AG04450 (cell line): ENCODE data around the gene SERTAD1. TPM values are rescaled to one million over a fixed set of nuclear protein-coding genes. Genes with fewer than 3 reads are reported as not detected.
"Not testable (repeated sequence)": the region's sequence is repeated elsewhere in the genome, so short reads cannot be mapped to it uniquely, and the experiment has no call there.

Source experiments
- CTCF ChIA-PET: fragments of 300-600, 350-600 bp; formaldehyde crosslinking; extraction: SDS; loops from one replicate; lab custom pipeline; 2022; ENCODE audit warnings: antibody characterized with exemption, inconsistent platforms; lab: Charles Lee
- POLR2A ChIA-PET: fragments of 350-600 bp; formaldehyde crosslinking; extraction: SDS; loops from one replicate; lab custom pipeline; 2021; ENCODE audit warnings: antibody characterized with exemption, inconsistent platforms; lab: Yijun Ruan, JAX
- DNase-seq: peaks from one replicate; pipeline ENCODE4 v3.0.0-alpha.2; 2011; ENCODE audit warnings: low read depth, low spot score
- H3K27ac ChIP-seq: one replicate; pipeline ENCODE4 v1.5.1; 2012; ENCODE audit warnings: low read depth, low read length, control low read depth
- H3K27me3 ChIP-seq: one replicate; pipeline ENCODE4 v1.6.0; 2012; ENCODE audit warnings: low read length; ENCODE audit not compliant: control insufficient read depth, insufficient read depth
- H3K4me3 ChIP-seq: 2 replicates; pipeline ENCODE4 v1.5.1; 2011; ENCODE audit warnings: mild to moderate bottlenecking, low read depth, low read length, control low read depth
- H3K9me3 ChIP-seq: 2 replicates; pipeline ENCODE4 v1.5.1; 2012; ENCODE audit warnings: low read length; ENCODE audit not compliant: control insufficient read depth, insufficient read depth
- polyA plus RNA-seq: library from polyadenylated mRNA; depleted of rRNA; stranded (reverse); fragments of >200 nt; gene quantifications from 2 replicates; pipeline ENCODE4 v1.2.3, GENCODE V29; 2011
- TF ChIP-seq, protein P1 (sequence below): IDR thresholded peaks from 2 replicates; pipeline ENCODE4 v1.5.1; 2011; ENCODE audit warnings: low read depth, low read length, control low read depth, inconsistent platforms

SERTAD1 gene
- polyA plus RNA-seq, 1 experiment = 11.9 TPM

DNA sequence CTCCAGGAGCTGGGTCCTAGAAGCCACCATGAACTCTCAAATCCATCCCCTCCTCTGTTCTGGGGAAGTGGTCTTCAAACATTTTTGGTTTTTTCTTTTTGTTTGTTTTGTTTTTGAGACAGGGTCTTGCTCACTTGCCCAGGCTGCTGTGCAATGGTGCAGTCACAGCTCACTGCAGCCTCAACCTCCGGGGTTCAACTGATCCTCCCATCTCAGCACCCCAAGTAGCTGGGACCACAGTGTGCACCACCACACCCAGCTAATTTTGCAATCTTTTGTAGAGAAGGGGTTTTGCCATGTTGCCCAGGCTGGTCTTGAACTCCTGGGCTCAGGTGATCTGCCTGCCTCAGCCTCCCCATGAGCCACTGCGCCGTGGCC is 32.8 kb upstream of the SERTAD1 start:
- CTCF ChIA-PET = no interaction called here
- no peak overlapping the region for H3K27ac ChIP-seq
- POLR2A ChIA-PET = no interaction called here
- no peaks in the 10 kb centered on the region for H3K9me3 ChIP-seq
- no peak for DNase-seq
- no peaks in the 10 kb centered on the region for H3K27me3 ChIP-seq
- no peak overlapping the region for H3K4me3 ChIP-seq
- TF ChIP-seq, protein P1, sequence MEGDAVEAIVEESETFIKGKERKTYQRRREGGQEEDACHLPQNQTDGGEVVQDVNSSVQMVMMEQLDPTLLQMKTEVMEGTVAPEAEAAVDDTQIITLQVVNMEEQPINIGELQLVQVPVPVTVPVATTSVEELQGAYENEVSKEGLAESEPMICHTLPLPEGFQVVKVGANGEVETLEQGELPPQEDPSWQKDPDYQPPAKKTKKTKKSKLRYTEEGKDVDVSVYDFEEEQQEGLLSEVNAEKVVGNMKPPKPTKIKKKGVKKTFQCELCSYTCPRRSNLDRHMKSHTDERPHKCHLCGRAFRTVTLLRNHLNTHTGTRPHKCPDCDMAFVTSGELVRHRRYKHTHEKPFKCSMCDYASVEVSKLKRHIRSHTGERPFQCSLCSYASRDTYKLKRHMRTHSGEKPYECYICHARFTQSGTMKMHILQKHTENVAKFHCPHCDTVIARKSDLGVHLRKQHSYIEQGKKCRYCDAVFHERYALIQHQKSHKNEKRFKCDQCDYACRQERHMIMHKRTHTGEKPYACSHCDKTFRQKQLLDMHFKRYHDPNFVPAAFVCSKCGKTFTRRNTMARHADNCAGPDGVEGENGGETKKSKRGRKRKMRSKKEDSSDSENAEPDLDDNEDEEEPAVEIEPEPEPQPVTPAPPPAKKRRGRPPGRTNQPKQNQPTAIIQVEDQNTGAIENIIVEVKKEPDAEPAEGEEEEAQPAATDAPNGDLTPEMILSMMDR = no peak

DNA sequence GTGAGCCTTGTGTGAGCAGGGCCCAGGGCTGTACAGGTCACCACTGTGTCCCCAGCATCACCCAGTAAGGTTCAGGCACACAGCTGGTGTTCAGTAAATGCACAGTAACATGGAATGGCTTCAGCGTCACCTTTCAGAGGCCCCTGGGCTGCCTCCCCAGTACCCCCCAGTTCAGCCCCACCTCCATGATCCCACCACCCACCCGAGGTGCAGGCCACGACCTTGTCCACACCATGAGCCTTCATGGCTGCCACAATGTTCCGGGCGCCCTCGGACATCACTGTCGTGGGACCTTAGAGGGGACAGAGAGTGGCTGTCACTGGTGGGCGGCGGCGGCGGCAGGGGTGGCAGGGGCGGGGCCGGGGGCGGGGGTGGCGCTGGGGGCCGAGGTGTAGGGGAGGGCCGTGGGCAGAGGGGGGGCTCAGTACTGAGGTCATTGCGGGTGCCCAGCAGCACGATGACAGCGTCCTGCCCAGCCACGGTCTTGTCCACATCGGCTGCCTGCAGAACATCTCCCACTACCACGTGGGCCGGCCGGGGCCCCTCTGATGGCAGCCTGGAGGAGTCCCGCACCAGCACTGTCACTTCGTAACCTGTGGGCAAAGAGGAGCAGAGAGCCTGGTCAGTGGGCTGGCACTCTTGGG is 32.3 kb upstream of the SERTAD1 start:
- ChIA-PET POLR2A (interaction anchor here (0.8 kb wide), 1 partner anchor 462 kb away, joined by 3 read pairs; no protein-coding TSS in a partner anchor), CTCF (no interaction called here)
- TF ChIP-seq, protein P1 = no peak
- Histone ChIP-seq H3K9me3 (no peaks in the 10 kb centered on the region), H3K4me3 (no peak overlapping the region), H3K27ac (no peak overlapping the region), H3K27me3 (no peaks in the 10 kb centered on the region)
- DNase-seq = no peak

DNA sequence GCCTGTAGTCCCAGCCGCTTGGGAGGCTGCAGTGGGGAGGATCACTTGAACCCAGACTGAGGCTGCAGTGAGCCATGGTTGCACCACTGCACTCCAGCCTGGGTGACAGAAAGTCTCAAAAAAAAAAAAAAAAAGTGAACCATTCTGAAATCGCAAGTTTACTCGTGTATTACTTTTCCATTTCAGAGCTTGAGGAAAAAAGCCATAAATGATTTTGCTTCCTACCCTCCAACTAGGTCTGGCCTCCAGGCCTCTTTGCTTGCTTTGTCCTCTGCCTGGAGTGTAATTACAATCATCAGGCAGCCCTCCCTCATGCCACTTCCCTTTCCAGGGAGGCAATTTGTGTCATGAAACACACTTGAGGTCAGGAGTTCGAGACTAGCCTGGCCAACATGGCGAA is 31.3 kb upstream of the SERTAD1 start:
- no peak overlapping the region for H3K27ac ChIP-seq
- ChIA-PET CTCF (interaction anchor here (6.3 kb wide), 1 partner anchor 8 kb away, joined by 49 read pairs; the partner anchor contains the start of gene BLVRB), POLR2A (interaction anchor here (0.6 to 0.8 kb wide), 2 partner anchors 461 to 806 kb away, joined by 3 to 6 read pairs; no protein-coding TSS in a partner anchor)
- TF ChIP-seq, protein P1 = no peak
- no peak overlapping the region for H3K4me3 ChIP-seq
- H3K27me3 ChIP-seq = no peaks in the 10 kb centered on the region
- no peaks in the 10 kb centered on the region for H3K9me3 ChIP-seq
- no peak for DNase-seq

DNA sequence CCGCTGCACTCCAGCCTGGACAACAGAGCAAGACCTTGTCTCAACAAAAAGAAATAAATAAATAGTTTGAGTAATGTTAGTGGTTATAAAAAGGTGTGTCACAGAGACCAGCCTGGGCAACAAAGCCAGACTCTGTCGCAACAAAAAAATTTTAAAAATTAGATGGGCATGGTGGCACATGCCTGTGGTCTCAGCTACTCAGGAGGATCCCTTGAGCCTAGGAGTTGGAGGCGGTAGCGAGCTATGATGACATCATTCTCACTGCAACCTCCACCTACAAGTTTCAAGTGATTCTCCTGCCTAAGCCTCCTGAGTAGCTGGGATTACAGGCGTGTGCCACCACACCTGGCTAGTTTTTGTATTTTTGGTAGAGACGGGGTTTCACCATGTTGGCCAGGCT is 28.2 kb upstream of the SERTAD1 start:
- H3K27ac ChIP-seq, H3K4me3 ChIP-seq, H3K27me3 ChIP-seq, DNase-seq, H3K9me3 ChIP-seq: not testable (repeated sequence)
- CTCF ChIA-PET = interaction anchor here (0.6 to 6.3 kb wide), 2 partner anchors 11 to 21 kb away, joined by 3 to 49 read pairs; partner anchors contain the start of gene BLVRB
- POLR2A ChIA-PET = interaction anchor here (0.9 to 1.3 kb wide), 3 partner anchors 11 to 28 kb away, joined by 3 to 7 read pairs (median 3); partner anchors contain the start of gene SERTAD1

DNA sequence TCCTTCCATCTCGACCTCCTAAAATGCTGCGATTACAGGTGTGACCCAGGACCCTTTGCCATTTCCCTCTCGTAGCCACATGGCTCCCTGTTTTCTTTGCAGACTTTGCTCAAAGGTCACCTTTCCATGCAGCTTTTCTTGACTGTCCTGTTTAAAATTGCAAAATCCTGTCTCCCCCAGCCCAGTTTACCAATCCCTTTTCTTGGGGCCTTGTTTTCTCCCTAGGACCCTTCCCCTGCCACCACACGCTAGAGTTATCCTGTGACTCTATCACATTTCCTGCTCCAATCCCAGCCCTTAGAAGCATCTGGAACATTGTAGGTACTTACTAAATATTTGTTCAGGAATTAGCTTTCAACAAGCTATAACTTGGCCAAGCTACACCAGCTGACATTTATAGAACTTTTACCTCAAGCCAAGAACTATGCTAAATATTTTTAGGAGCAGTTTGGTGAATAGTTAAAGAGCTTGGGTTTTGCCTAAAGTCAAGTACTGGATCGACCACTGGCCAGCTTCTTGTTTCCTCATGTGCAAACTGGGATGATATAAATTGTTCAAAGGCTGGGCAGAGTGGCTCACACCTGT is 27.5 kb upstream of the SERTAD1 start:
- H3K27ac ChIP-seq = no peak overlapping the region
- H3K27me3 ChIP-seq = no peaks in the 10 kb centered on the region
- no peaks in the 10 kb centered on the region for H3K9me3 ChIP-seq
- DNase-seq = no peak
- no peak overlapping the region for H3K4me3 ChIP-seq
- ChIA-PET CTCF (interaction anchor here (0.5 to 6.3 kb wide), 5 partner anchors 12 to 156 kb away, joined by 3 to 49 read pairs (median 6); partner anchors contain the start of gene BLVRB), POLR2A (interaction anchor here (0.6 to 1.3 kb wide), 4 partner anchors 10 to 32 kb away, joined by 3 to 7 read pairs (median 3); partner anchors contain the start of gene SERTAD1)
- TF ChIP-seq, protein P1 = no peak
